ES-I3 (cell line): ENCODE data around the gene RNU2-63P.
"Not testable (repeated sequence)": the region's sequence is repeated elsewhere in the genome, so short reads cannot be mapped to it uniquely, and the experiment has no call there.

Experiments
- H3K36me3 ChIP-seq: 2 replicates; pipeline ENCODE4 v1.6.1; 2013; ENCODE audit warnings: mild to moderate bottlenecking, low read length, control low read depth, moderate library complexity; ENCODE audit not compliant: insufficient read depth
- H3K4me1 ChIP-seq: 2 replicates; pipeline ENCODE4 v1.6.1; 2013; ENCODE audit warnings: mild to moderate bottlenecking, control low read depth, low read length; ENCODE audit not compliant: insufficient read depth
- H3K9ac ChIP-seq: 2 replicates; pipeline ENCODE4 v1.6.1; 2013; ENCODE audit warnings: low read depth, mild to moderate bottlenecking, low read length, moderate library complexity
- H3K9me3 ChIP-seq: 2 replicates; pipeline ENCODE4 v1.6.1; 2013; ENCODE audit warnings: mild to moderate bottlenecking, low read length, moderate library complexity; ENCODE audit not compliant: control insufficient read depth, insufficient read depth

The RNU2-63P gene

GRCh38 chr2:88016960-88017779 is 823 bp upstream of the RNU2-63P start:
- H3K4me1 ChIP-seq = peaks cover 7% of the 10 kb centered on the region; the same call in 1 of the 2 replicates
- no peaks in the 10 kb centered on the region for H3K36me3 ChIP-seq
- no peaks in the 10 kb centered on the region; the same call in 1 of the 2 replicates for H3K9me3 ChIP-seq
- H3K9ac ChIP-seq = peak overlapping the region; percentile 87

GRCh38 chr2:88011011-88011410 is 5.3 kb downstream of the RNU2-63P start:
- Histone ChIP-seq H3K36me3 (no peaks in the 10 kb centered on the region), H3K9ac (no peak overlapping the region), H3K4me1 (peaks cover 9% of the 10 kb centered on the region), H3K9me3 (no peaks in the 10 kb centered on the region)

GRCh38 chr2:88010136-88010535 is 6.2 kb downstream of the RNU2-63P start:
- Histone ChIP-seq H3K4me1 (peaks cover 9% of the 10 kb centered on the region), H3K9ac (no peak overlapping the region), H3K36me3 (no peaks in the 10 kb centered on the region), H3K9me3 (no peaks in the 10 kb centered on the region)

GRCh38 chr2:88006912-88007439 is 9.4 kb downstream of the RNU2-63P start:
- Histone ChIP-seq H3K4me1 (peaks cover 9% of the 10 kb centered on the region), H3K36me3 (no peaks in the 10 kb centered on the region), H3K9ac (peak overlapping the region; percentile 44), H3K9me3 (no peaks in the 10 kb centered on the region)

- H3K4me1 ChIP-seq = peaks cover 9% of the 10 kb centered on the region
- no peaks in the 10 kb centered on the region for H3K9me3 ChIP-seq
- no peak overlapping the region for H3K9ac ChIP-seq
- no peaks in the 10 kb centered on the region for H3K36me3 ChIP-seq
Measured at GRCh38 chr2:88005776-88006175, 10.6 kb downstream of the RNU2-63P start.

GRCh38 chr2:88003074-88003755 is 13.1 kb downstream of the RNU2-63P start:
- H3K36me3 ChIP-seq = no peaks in the 10 kb centered on the region
- no peaks in the 10 kb centered on the region for H3K9me3 ChIP-seq
- H3K9ac ChIP-seq = peak overlapping the region; percentile 41; the same call in 1 of the 2 replicates
- peaks cover 9% of the 10 kb centered on the region for H3K4me1 ChIP-seq

- Histone ChIP-seq H3K9me3 (no peaks in the 10 kb centered on the region), H3K4me1 (peaks cover 8% of the 10 kb centered on the region), H3K36me3 (no peaks in the 10 kb centered on the region), H3K9ac (no peak overlapping the region)
Measured at GRCh38 chr2:88002359-88002707, 14.0 kb downstream of the RNU2-63P start.

- not testable (repeated sequence) for H3K4me1 ChIP-seq, H3K9me3 ChIP-seq, H3K36me3 ChIP-seq, H3K9ac ChIP-seq
Measured at GRCh38 chr2:88000474-88000873, 15.9 kb downstream of the RNU2-63P start.

- Histone ChIP-seq H3K9ac (no peak overlapping the region), H3K36me3 (no peaks in the 10 kb centered on the region), H3K9me3 (no peaks in the 10 kb centered on the region), H3K4me1 (no peaks in the 10 kb centered on the region)
Measured at GRCh38 chr2:87996570-87996969, 19.8 kb downstream of the RNU2-63P start.

- H3K9me3 ChIP-seq = no peaks in the 10 kb centered on the region
- H3K4me1 ChIP-seq = no peaks in the 10 kb centered on the region
- no peak overlapping the region for H3K9ac ChIP-seq
- no peaks in the 10 kb centered on the region for H3K36me3 ChIP-seq
Measured at GRCh38 chr2:87995756-87996155, 20.6 kb downstream of the RNU2-63P start.

GRCh38 chr2:87994304-87994850 is 22.0 kb downstream of the RNU2-63P start:
- not testable (repeated sequence) for H3K4me1 ChIP-seq, H3K9me3 ChIP-seq, H3K36me3 ChIP-seq, H3K9ac ChIP-seq

GRCh38 chr2:87992569-87992968 is 23.8 kb downstream of the RNU2-63P start:
- not testable (repeated sequence) for H3K9me3 ChIP-seq, H3K36me3 ChIP-seq, H3K4me1 ChIP-seq, H3K9ac ChIP-seq

GRCh38 chr2:87987473-87987872 is 28.9 kb downstream of the RNU2-63P start:
- H3K9me3 ChIP-seq, H3K36me3 ChIP-seq, H3K9ac ChIP-seq, H3K4me1 ChIP-seq: not testable (repeated sequence)

GRCh38 chr2:87985902-87986301 is 30.4 kb downstream of the RNU2-63P start:
- not testable (repeated sequence) for H3K9ac ChIP-seq, H3K4me1 ChIP-seq, H3K9me3 ChIP-seq, H3K36me3 ChIP-seq

GRCh38 chr2:87981182-87981581 is 35.2 kb downstream of the RNU2-63P start:
- not testable (repeated sequence) for H3K4me1 ChIP-seq, H3K9ac ChIP-seq

More at GRCh38 chr2:87981182-87981581, 35.2 kb downstream of the RNU2-63P start:
- H3K36me3 ChIP-seq, H3K9me3 ChIP-seq: not testable (repeated sequence)
